Progenitor cell of endocrine pancreas (in vitro differentiated cells): ENCODE measurements around the gene RAB3C. TPM values are rescaled to one million over a fixed set of nuclear protein-coding genes. Genes with fewer than 3 reads are reported as not detected.

Experiments used
- DNase-seq: peaks from one replicate; pipeline ENCODE4 v3.0.0; 2021; ENCODE audit warnings: low spot score; ENCODE audit not compliant: unreplicated experiment
- H3K27ac Mint-ChIP-seq: 2 replicates; pipeline ENCODE4 v1.8.0; 2021; ENCODE audit warnings: mild to moderate bottlenecking, moderate library complexity, mixed read lengths
- H3K27me3 Mint-ChIP-seq: 2 replicates; pipeline ENCODE4 v1.8.0; 2021; ENCODE audit warnings: mixed read lengths
- H3K36me3 Mint-ChIP-seq: 2 replicates; pipeline ENCODE4 v1.8.0; 2022; ENCODE audit warnings: mixed read lengths; ENCODE audit not compliant: insufficient read depth
- H3K4me1 Mint-ChIP-seq: 2 replicates; pipeline ENCODE4 v1.8.0; 2021; ENCODE audit warnings: low read depth, mixed read lengths
- H3K4me3 Mint-ChIP-seq: 2 replicates; pipeline ENCODE4 v1.8.0; 2021; ENCODE audit warnings: low read depth, mild to moderate bottlenecking, moderate library complexity, mixed read lengths
- H3K9me3 Mint-ChIP-seq: 2 replicates; pipeline ENCODE4 v1.8.0; 2021; ENCODE audit warnings: low read depth, mixed read lengths
- CTCF ChIP-seq: fragments of 200-600 bp; sonication (generic); IDR thresholded peaks from one replicate; pipeline ENCODE4 v1.5.0; 2021; ENCODE audit warnings: antibody characterized with exemption, mild to moderate bottlenecking; ENCODE audit not compliant: unreplicated experiment
- total RNA-seq: library from RNA; stranded (reverse); gene quantifications from 2 replicates; pipeline ENCODE4 v1.2.1, GENCODE V29; 2021

Gene RAB3C
- total RNA-seq, 1 donor from 2014 or later, result 25.2 TPM

DNA sequence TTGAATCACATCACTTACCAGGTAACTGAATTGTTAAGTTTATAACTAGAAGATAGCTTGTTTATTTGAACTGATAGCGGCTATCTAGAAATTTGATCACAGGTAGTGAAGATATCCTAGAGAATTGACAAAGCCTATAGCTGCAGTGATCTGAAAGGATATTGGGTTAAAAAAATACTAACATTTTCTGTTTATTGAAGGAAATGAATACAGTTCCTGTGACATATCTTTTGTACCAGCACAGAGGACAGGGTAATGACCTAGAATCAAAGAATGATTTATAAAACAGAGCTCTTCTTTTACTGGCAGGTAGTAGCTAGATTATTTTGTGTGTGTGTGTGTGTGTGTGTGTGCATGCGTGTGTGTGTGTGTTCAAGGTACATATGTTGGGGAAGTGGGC, 94.8 kb downstream of the RAB3C start:
- Mint-ChIP-seq H3K9me3 (no peaks in the 10 kb centered on the region), H3K4me1 (peaks cover 2% of the 10 kb centered on the region), H3K36me3 (no peaks in the 10 kb centered on the region), H3K27ac (no peak overlapping the region), H3K4me3 (no peak overlapping the region), H3K27me3 (no peaks in the 10 kb centered on the region)
- no peak for DNase-seq
- no peak for TF ChIP-seq CTCF

DNA sequence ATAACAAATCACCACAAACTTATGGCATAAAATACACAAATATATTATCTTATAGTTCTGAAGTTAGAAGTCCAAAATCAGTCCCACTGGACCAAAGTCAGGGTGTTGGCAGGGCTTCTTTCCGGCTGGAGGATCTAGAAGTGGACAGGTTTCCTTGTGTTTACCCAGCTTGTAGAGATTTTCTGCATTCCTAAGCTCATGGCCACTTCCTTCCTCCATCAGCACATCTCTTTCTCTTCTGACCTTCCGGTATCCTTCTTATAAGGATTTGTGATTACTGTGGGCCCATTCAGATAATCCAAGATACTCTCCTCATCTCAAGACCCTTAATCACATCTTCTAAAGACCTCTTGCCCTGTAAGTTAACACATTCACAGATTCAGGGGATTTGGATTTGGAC, 97.6 kb downstream of the RAB3C start:
- Mint-ChIP-seq H3K27ac (no peak overlapping the region), H3K9me3 (no peaks in the 10 kb centered on the region), H3K4me3 (no peak overlapping the region), H3K36me3 (no peaks in the 10 kb centered on the region), H3K4me1 (peaks cover 2% of the 10 kb centered on the region), H3K27me3 (no peaks in the 10 kb centered on the region)
- TF ChIP-seq CTCF, result no peak
- DNase-seq, result no peak

- Mint-ChIP-seq H3K9me3 (no peaks in the 10 kb centered on the region), H3K36me3 (no peaks in the 10 kb centered on the region), H3K4me1 (peaks cover 2% of the 10 kb centered on the region), H3K4me3 (no peak overlapping the region), H3K27me3 (no peaks in the 10 kb centered on the region), H3K27ac (no peak overlapping the region)
- no peak for TF ChIP-seq CTCF
- no peak for DNase-seq
Observed at GRCh38 chr5:58681943-58682342, 99.1 kb downstream of the RAB3C start.

DNA sequence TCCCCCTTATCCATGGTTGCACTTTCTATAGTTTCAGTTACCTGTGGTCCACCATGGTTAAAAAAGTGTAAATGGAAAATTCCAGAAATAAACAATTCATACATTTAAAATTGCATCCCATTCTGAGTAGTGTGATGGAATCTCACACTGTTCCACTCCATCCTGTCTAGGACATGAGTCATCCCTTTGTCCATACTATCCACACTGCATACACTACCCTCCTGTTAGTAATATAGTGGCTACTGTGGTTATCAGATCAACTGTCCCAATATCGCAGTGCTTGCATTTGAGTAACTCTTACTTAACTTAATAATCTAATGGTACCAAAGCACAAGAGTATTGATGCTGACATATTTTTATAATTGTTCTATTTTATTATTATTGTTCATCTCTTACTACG, 100.7 kb downstream of the RAB3C start:
- no peaks in the 10 kb centered on the region for H3K9me3 Mint-ChIP-seq

GRCh38 chr5:58687079-58687478, 104.2 kb downstream of the RAB3C start:
- Mint-ChIP-seq H3K27me3 (no peaks in the 10 kb centered on the region), H3K4me3 (no peak overlapping the region), H3K36me3 (no peaks in the 10 kb centered on the region), H3K27ac (no peak overlapping the region), H3K4me1 (no peaks in the 10 kb centered on the region), H3K9me3 (no peaks in the 10 kb centered on the region)
- TF ChIP-seq CTCF, result no peak
- no peak for DNase-seq

More for the DNA sequence above, 100.7 kb downstream of the RAB3C start:
- Mint-ChIP-seq H3K36me3 (no peaks in the 10 kb centered on the region), H3K4me3 (no peak overlapping the region), H3K27ac (no peak overlapping the region), H3K4me1 (peaks cover 2% of the 10 kb centered on the region), H3K27me3 (no peaks in the 10 kb centered on the region)
- no peak for TF ChIP-seq CTCF
- no peak for DNase-seq
